A204.1 (cell line): ENCODE results near the gene SUN2.
"Not testable (repeated sequence)": the region's sequence is repeated elsewhere in the genome, so short reads cannot be mapped to it uniquely, and the experiment has no call there.

Experiments
- FAIRE-seq: peaks from 2 replicates; lab custom pipeline; 2012; peaks lifted over from hg19 to GRCh38; lab: Jason Lieb, UNC

The SUN2 gene

GRCh38 chr22:38755911-38756532 is at the start of gene SUN2:
Gene SUN2 (minus strand): TSS chr22:38755998. CDS start chr22:38752628, 3,370 bp downstream.
- FAIRE-seq: no peak

- FAIRE-seq: not testable (repeated sequence)
Observed at GRCh38 chr22:38805041-38805593, 49.3 kb upstream of the SUN2 start.

- no peak for FAIRE-seq
Observed at GRCh38 chr22:38802671-38803121, 46.9 kb upstream of the SUN2 start.

GRCh38 chr22:38799265-38800002 is 43.6 kb upstream of the SUN2 start:
- FAIRE-seq: no peak

- FAIRE-seq: no peak
Observed at GRCh38 chr22:38798496-38798895, 42.7 kb upstream of the SUN2 start.

- no peak for FAIRE-seq
Observed at GRCh38 chr22:38796262-38796957, 40.6 kb upstream of the SUN2 start.

- FAIRE-seq: no peak
Observed at GRCh38 chr22:38795569-38795968, 39.8 kb upstream of the SUN2 start.

GRCh38 chr22:38793721-38794466 is 38.1 kb upstream of the SUN2 start, which contains the start of gene DNAL4:
Gene DNAL4 (minus strand): TSS chr22:38794143. CDS start chr22:38782731, 11,412 bp downstream.
- peak; percentile 98 for FAIRE-seq

- no peak for FAIRE-seq
Observed at GRCh38 chr22:38793317-38793716, 37.5 kb upstream of the SUN2 start.

GRCh38 chr22:38792833-38793232 is 37.0 kb upstream of the SUN2 start:
- FAIRE-seq: no peak

GRCh38 chr22:38789606-38790005 is 33.8 kb upstream of the SUN2 start:
- FAIRE-seq: no peak

- FAIRE-seq: no peak
Observed at GRCh38 chr22:38788846-38789245, 33.0 kb upstream of the SUN2 start.

GRCh38 chr22:38788021-38788816 is 32.4 kb upstream of the SUN2 start:
- FAIRE-seq: no peak

- no peak for FAIRE-seq
Observed at GRCh38 chr22:38786631-38787030, 30.8 kb upstream of the SUN2 start.

- no peak for FAIRE-seq
Observed at GRCh38 chr22:38784856-38785255, 29.1 kb upstream of the SUN2 start.

GRCh38 chr22:38784035-38784434 is 28.2 kb upstream of the SUN2 start:
- no peak for FAIRE-seq

GRCh38 chr22:38783095-38783615 is 27.4 kb upstream of the SUN2 start:
- FAIRE-seq: no peak

- FAIRE-seq: no peak
Observed at GRCh38 chr22:38782402-38783094, 26.8 kb upstream of the SUN2 start.

- no peak for FAIRE-seq
Observed at GRCh38 chr22:38781033-38781432, 25.2 kb upstream of the SUN2 start.

GRCh38 chr22:38777087-38777671 is 21.4 kb upstream of the SUN2 start:
- no peak for FAIRE-seq
